Measurements from ENCODE around the gene ERC2. TPM values are rescaled to one million over a fixed set of nuclear protein-coding genes. Genes with fewer than 3 reads are reported as not detected.

Gene ERC2
- total and polyA plus RNA-seq, 2 of the 8 experiments (the other 6 are each of a cell fraction or from before 2014, with no cell fraction given) = 16.4 to 22.8 TPM

DNA sequence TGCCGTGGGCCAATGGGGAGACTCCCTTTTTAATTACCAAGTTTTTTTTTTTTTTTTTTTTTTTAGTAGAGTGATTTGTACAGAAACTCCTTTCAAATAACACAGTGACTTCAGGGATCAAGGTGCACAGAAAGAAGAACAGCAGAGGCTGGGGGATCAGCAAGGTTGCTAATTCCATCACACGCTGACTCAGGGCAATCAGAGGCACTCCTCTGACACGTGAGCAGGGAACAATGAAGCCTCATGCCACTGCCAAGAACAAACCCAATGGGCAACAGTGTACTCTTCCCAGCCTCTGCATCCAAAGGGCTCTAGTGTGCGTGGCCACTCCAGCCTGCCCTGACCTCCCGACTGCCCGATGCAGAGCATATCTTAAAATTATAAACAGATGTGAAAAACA lies 794.5 kb downstream of the ERC2 start:
- TF ChIP-seq MAFK (IDR thresholded peaks at IDR 0.05; ENCODE audit: low read depth, low read length) (peak; percentile 57; the same call in 1 of the 2 replicates), NANOG (IDR thresholded peaks at IDR 0.05; ENCODE audit: insufficient read depth, low read depth, low read length, poor library complexity, severe bottlenecking) (no peak), CBX5 (IDR thresholded peaks at IDR 0.05; ENCODE audit: low read depth, low read length) (no peak)
- WGBS, 2 experiments (ENCODE audit: extremely low coverage in 1 of 2, insufficient coverage in 1 of 2, insufficient read length in 1 of 2, insufficient replicate concordance in 2 of 2, low coverage in 1 of 2, low lambda C conversion rate in 2 of 2, missing lambda C conversion rate in 1 of 2) = 76% methylated on average over 6 of the region's 6 CpGs; no CpG with 5 or more reads in 1 of the 2 experiments

More for the DNA sequence above, 794.5 kb downstream of the ERC2 start:
- Histone ChIP-seq H2BK12ac (ENCODE audit: low read depth, low read length) (no peak overlapping the region), H4K5ac (ENCODE audit: insufficient read length, low read depth, low read length) (no peak overlapping the region), H2AK5ac (ENCODE audit: low read depth, low read length) (no peak overlapping the region; the same call in 1 of the 2 replicates), H3K36me3 (ENCODE audit: control insufficient read depth in 2 of 4, insufficient read depth in 4 of 4, low read length in 3 of 4) (no peaks in the 10 kb centered on the region), H2BK15ac (ENCODE audit: low read length) (no peak overlapping the region), H3K79me2 (ENCODE audit: control insufficient read depth in 1 of 2, insufficient read depth in 2 of 2, low read length in 2 of 2) (no peaks in the 10 kb centered on the region), H3K56ac (replicated peaks; ENCODE audit: insufficient read length, low read depth, low read length) (no peak overlapping the region), H2BK20ac (ENCODE audit: low read length) (no peak overlapping the region), H3K23ac (ENCODE audit: insufficient read length) (no peak overlapping the region), H4K91ac (replicated peaks; ENCODE audit: insufficient read length, low read length) (no peak overlapping the region), H3K4me1 (replicated peaks in 1 of 4; ENCODE audit: control insufficient read depth in 3 of 4, insufficient read depth in 4 of 4, low read length in 3 of 4) (peaks cover 0 to 3% (median 0%) of the 10 kb centered on the region in 4 experiments; a peak in 1 of 7 replicates), H2AFZ (ENCODE audit: low read length) (no peak overlapping the region), H3K23me2 (ENCODE audit: low read depth, low read length) (no peaks in the 10 kb centered on the region), H4K20me1 (replicated peaks in 1 of 2; ENCODE audit: control insufficient read depth in 1 of 2, insufficient read depth in 2 of 2, low read length in 2 of 2) (no peaks in the 10 kb centered on the region), H3K9ac (replicated peaks in 1 of 4; ENCODE audit: extremely low read depth in 1 of 4, low read depth in 3 of 4, low read length in 3 of 4) (no peak overlapping the region), H3K4me2 (ENCODE audit: insufficient read depth in 1 of 2, low read depth in 2 of 2, low read length in 2 of 2) (no peak overlapping the region), H3K4me3 (ENCODE audit: extremely low read depth in 1 of 4, insufficient read depth in 2 of 4, low read depth in 3 of 4, low read length in 4 of 4) (no peak overlapping the region), H3K79me1 (ENCODE audit: low read depth, low read length) (no peaks in the 10 kb centered on the region), H3K9me3 (ENCODE audit: insufficient read depth in 2 of 2, low read depth in 1 of 2, low read length in 1 of 2) (no peaks in the 10 kb centered on the region), H4K8ac (ENCODE audit: extremely low read depth, insufficient read depth, low read length) (no peak overlapping the region), H3K4ac (replicated peaks; ENCODE audit: insufficient read length, low read depth, low read length) (no peak overlapping the region), H3K14ac (ENCODE audit: insufficient read length) (no peak overlapping the region), H2BK5ac (ENCODE audit: low read depth, low read length) (0 out of 2 replicates have a peak overlapping the region, but pooled peaks have one; percentile 12), H2BK120ac (replicated peaks; ENCODE audit: low read depth, low read length) (no peak overlapping the region), H3K18ac (ENCODE audit: extremely low read depth, low read length) (peak overlapping the region; percentile 16; the same call in 1 of the 2 replicates), H3K27ac (ENCODE audit: low read depth, low read length) (no peak overlapping the region), H3K27me3 (replicated peaks in 1 of 4; ENCODE audit: control insufficient read depth in 3 of 4, extremely low read depth in 1 of 4, insufficient read depth in 3 of 4, low read length in 3 of 4) (no peaks in the 10 kb centered on the region)
- FAIRE-seq (no peak), DNase-seq (ENCODE audit: low read depth in 1 of 2, low spot score in 2 of 2) (no peak)
- POLR2A ChIA-PET (ENCODE audit: partially characterized antibody) = interaction anchor here (1.7 kb wide), 1 partner anchor 10 kb away, joined by 3 read pairs; no protein-coding TSS in a partner anchor
- CTCF ChIA-PET (ENCODE audit: partially characterized antibody) = interaction anchor here (1.0 to 2.2 kb wide), 4 partner anchors 13 to 36 kb away, joined by 3 to 9 read pairs (median 4); no protein-coding TSS in a partner anchor

All from H1 (cell line).